Measurements from ENCODE around the gene NOXO1. TPM values are rescaled to one million over a fixed set of nuclear protein-coding genes. Genes with fewer than 3 reads are reported as not detected.
A peak's percentile ranks its signal among the peaks of the same experiment; 100 is the strongest.

NOXO1 gene
- total RNA-seq, 1 donor from 2014 or later: not detected

DNA sequence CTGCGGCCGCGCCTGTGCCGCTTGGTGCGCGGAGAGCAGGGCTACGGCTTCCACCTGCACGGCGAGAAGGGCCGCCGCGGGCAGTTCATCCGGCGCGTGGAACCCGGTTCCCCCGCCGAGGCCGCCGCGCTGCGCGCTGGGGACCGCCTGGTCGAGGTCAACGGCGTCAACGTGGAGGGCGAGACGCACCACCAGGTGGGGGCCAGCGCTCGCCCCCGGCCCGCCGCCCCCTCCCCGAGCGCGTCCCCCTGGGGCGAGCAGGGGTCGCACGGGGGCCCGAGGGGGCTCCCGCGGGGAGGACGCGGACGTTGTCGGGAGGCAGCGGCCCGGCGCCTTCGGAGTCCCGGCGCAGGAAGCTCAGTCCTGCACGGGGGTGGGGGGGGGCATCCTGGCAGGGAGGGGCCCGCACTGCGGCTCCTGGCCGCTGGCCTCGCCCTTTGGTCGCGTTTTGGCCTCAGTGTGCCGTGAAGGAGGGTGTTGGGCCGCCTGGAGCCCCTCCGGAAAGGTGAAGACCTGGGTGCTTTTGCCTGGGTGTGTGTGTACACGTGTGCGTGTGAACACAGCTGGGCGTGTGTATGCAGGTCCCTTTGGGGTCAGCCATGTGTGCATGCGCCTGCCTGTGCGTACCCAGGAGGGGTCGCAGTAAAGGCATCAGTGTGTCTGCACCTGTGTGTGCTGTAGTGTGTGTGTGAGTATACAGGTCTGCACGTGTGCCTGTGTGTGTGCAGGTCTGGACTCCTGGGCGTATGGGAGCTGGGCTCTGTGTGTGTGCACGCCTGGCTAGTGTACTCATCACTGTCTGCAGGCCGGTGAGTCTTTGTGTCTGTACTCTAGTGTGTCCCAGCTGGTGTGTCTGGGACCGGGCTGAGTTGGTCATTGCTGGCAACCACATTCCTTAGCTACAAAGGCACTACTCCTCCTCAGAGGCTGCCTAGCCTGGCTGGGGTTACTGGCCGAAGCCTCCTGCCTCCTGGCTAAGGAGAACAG, 46.0 kb upstream of the NOXO1 start:
- Histone ChIP-seq H3K27me3 (no peaks in the 10 kb centered on the region), H3K36me3 (no peaks in the 10 kb centered on the region), H3K4me3 (peak overlapping the region; percentile 64 to 90), H3K9me3 (no peaks in the 10 kb centered on the region), H3K4me1 (peaks cover 17 to 31% of the 10 kb centered on the region in 2 donors), H3K27ac (peak overlapping the region; percentile 52 to 76)
- intact Hi-C loops (cut with DNase I): loop anchor here (10.0 kb wide), 1 partner anchor 227 kb away; the partner anchor contains the start of gene ECI1
- peak in 1 of 3 experiments; percentile 5 for TF ChIP-seq CTCF (IDR thresholded peaks at IDR 0.05)
- no peak for DNase-seq (ENCODE audit: low spot score in 2 of 2)

GRCh38 chr16:2026461-2027023, 45.3 kb upstream of the NOXO1 start, which contains the start of gene NHERF2:
Gene NHERF2, plus strand, starts transcription at chr16:2026902. Its CDS starts 104 bp downstream, at chr16:2027006.
- intact Hi-C loops (cut with DNase I): loop anchor here (1.0 to 10.0 kb wide), 2 partner anchors 9 to 228 kb away; partner anchors contain the start of gene ECI1
- peak within 1 kb of the TSS; percentile 76 to 79 for H3K27ac ChIP-seq
- TF ChIP-seq CTCF (IDR thresholded peaks at IDR 0.05): no peak

GRCh38 chr16:2025878-2026460, 44.7 kb upstream of the NOXO1 start:
- TF ChIP-seq CTCF (IDR thresholded peaks at IDR 0.05): no peak
- no peaks in the 10 kb centered on the region for H3K36me3 ChIP-seq
- intact Hi-C loops (cut with DNase I): loop anchor here (1.0 to 10.0 kb wide), 2 partner anchors 9 to 229 kb away; partner anchors contain the start of gene ECI1
- H3K4me3 ChIP-seq: peak overlapping the region; percentile 64 to 90
- no peak for DNase-seq (ENCODE audit: low spot score in 2 of 2)
- no peaks in the 10 kb centered on the region for H3K27me3 ChIP-seq
- no peaks in the 10 kb centered on the region for H3K9me3 ChIP-seq
- peak overlapping the region; percentile 76 to 79 for H3K27ac ChIP-seq
- H3K4me1 ChIP-seq: peaks cover 17 to 28% of the 10 kb centered on the region in 2 donors

More at GRCh38 chr16:2026461-2027023, 45.3 kb upstream of the NOXO1 start, which contains the start of gene NHERF2:
- Histone ChIP-seq H3K9me3 (no peaks in the 10 kb centered on the region), H3K27me3 (no peaks in the 10 kb centered on the region), H3K36me3 (no peaks in the 10 kb centered on the region), H3K4me3 (peak within 1 kb of the TSS; percentile 64 to 90), H3K4me1 (peaks cover 17 to 28% of the 10 kb centered on the region in 2 donors)
- no peak for DNase-seq (ENCODE audit: low spot score in 2 of 2)

DNA sequence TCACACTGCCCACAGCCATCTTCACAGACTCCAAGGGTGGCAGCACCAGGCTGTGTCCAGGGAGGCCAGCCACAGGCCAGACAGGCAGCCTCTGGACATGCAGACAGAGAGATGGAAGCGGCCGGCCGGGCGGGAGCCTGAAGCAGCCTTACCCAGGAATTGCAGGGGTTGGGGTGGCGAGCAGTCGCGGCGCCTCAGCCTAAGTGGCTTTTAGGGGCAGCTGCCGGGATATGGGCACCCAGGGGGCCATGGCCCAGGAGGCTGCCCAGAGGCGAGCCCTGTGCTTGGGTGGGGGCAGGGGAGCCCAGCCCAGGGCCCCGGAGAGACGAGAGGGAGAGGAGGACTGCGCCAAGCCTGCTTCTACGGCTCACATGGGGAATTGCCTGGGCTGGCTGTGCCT, 44.0 kb upstream of the NOXO1 start:
- TF ChIP-seq CTCF (IDR thresholded peaks at IDR 0.05): no peak
- no peaks in the 10 kb centered on the region for H3K9me3 ChIP-seq
- H3K36me3 ChIP-seq: no peaks in the 10 kb centered on the region
- peaks cover 17 to 31% of the 10 kb centered on the region in 2 donors for H3K4me1 ChIP-seq
- no peak overlapping the region for H3K27ac ChIP-seq
- intact Hi-C loops (cut with DNase I): loop anchor here (10.0 kb wide), 1 partner anchor 230 kb away; the partner anchor contains the start of gene ECI1
- DNase-seq (ENCODE audit: low spot score in 2 of 2): no peak
- H3K27me3 ChIP-seq: no peaks in the 10 kb centered on the region
- H3K4me3 ChIP-seq: no peak overlapping the region

- Histone ChIP-seq H3K36me3 (no peaks in the 10 kb centered on the region), H3K4me3 (no peak overlapping the region), H3K27ac (peak overlapping the region in 1 of 2 donors; percentile 73), H3K4me1 (peaks cover 17 to 31% of the 10 kb centered on the region in 2 donors), H3K27me3 (no peaks in the 10 kb centered on the region), H3K9me3 (no peaks in the 10 kb centered on the region)
- intact Hi-C loops (cut with DNase I): loop anchor here (10.0 kb wide), 1 partner anchor 231 kb away; the partner anchor contains the start of gene ECI1
- no peak for TF ChIP-seq CTCF (IDR thresholded peaks at IDR 0.05)
- no peak for DNase-seq (ENCODE audit: low spot score in 2 of 2)
Observed at GRCh38 chr16:2024032-2024420, 42.8 kb upstream of the NOXO1 start.

Measured in ascending aorta (tissue), 2 donors.